H9 (cell line): Measurements from ENCODE around the gene CEP112. TPM values are rescaled to one million over a fixed set of nuclear protein-coding genes. Genes with fewer than 3 reads are reported as not detected.

ENCODE experiments used
- DNase-seq: peaks from one replicate; pipeline ENCODE4 v3.0.0-alpha.2; 2017
- H2AFZ ChIP-seq: one replicate; pipeline ENCODE4 v1.6.1; 2013; ENCODE audit warnings: mild to moderate bottlenecking, low read length, control low read depth, moderate library complexity
- H2AK5ac ChIP-seq: 2 replicates; pipeline ENCODE4 v1.6.1; 2013; ENCODE audit warnings: low read length, control low read depth, mixed read lengths; ENCODE audit not compliant: insufficient read length
- H2BK120ac ChIP-seq: one replicate; pipeline ENCODE4 v1.6.1; 2013; ENCODE audit warnings: low read depth, mild to moderate bottlenecking, low read length, control low read depth, inconsistent platforms; ENCODE audit not compliant: poor library complexity, severe bottlenecking
- H2BK12ac ChIP-seq: 2 replicates; pipeline ENCODE4 v1.6.1; 2013; ENCODE audit warnings: low read length, control low read depth, mixed read lengths, low read depth; ENCODE audit not compliant: insufficient read length
- H2BK15ac ChIP-seq: 2 replicates; pipeline ENCODE4 v1.6.1; 2013; ENCODE audit warnings: low read depth, low read length, control low read depth
- H2BK20ac ChIP-seq: one replicate; pipeline ENCODE4 v1.6.1; 2013; ENCODE audit warnings: low read depth, mild to moderate bottlenecking, low read length, control low read depth, inconsistent platforms; ENCODE audit not compliant: poor library complexity, severe bottlenecking
- H2BK5ac ChIP-seq: 2 replicates; pipeline ENCODE4 v1.6.1; 2013; ENCODE audit warnings: low read length, control low read depth, mixed read lengths; ENCODE audit not compliant: insufficient read length
- H3K14ac ChIP-seq: 2 replicates; pipeline ENCODE4 v1.6.1; 2013; ENCODE audit warnings: low read length, control low read depth; ENCODE audit not compliant: insufficient read depth
- H3K18ac ChIP-seq: 2 replicates; pipeline ENCODE4 v1.6.1; 2013; ENCODE audit warnings: low read depth, mild to moderate bottlenecking, mixed read lengths, low read length, control low read depth; ENCODE audit not compliant: insufficient read length
- H3K23ac ChIP-seq: 2 replicates; pipeline ENCODE4 v1.6.1; 2013; ENCODE audit warnings: low read length, control low read depth, mixed read lengths, low read depth; ENCODE audit not compliant: insufficient read length
- H3K23me2 ChIP-seq: 2 replicates; pipeline ENCODE4 v1.6.1; 2013; ENCODE audit warnings: low read depth, mild to moderate bottlenecking, mixed read lengths, low read length, control low read depth; ENCODE audit not compliant: insufficient read length, poor library complexity, severe bottlenecking
- H3K27ac ChIP-seq: 2 replicates; pipeline ENCODE4 v1.5.1; 2013; ENCODE audit warnings: low read length, control low read depth, mixed read lengths, low read depth; ENCODE audit not compliant: insufficient read length
- H3K27me3 ChIP-seq: 2 replicates; pipeline ENCODE4 v1.6.1; 2013; ENCODE audit warnings: low read length, control low read depth, inconsistent platforms; ENCODE audit not compliant: insufficient read depth
- H3K4ac ChIP-seq: 2 replicates; pipeline ENCODE4 v1.6.1; 2013; ENCODE audit warnings: low read depth, mild to moderate bottlenecking, control low read depth, inconsistent platforms, low read length, moderate library complexity
- H3K4me1 ChIP-seq: 2 replicates; pipeline ENCODE4 v1.6.1; 2013; ENCODE audit warnings: low read length, control low read depth, inconsistent platforms; ENCODE audit not compliant: insufficient read depth
- H3K4me2 ChIP-seq: 2 replicates; pipeline ENCODE4 v1.6.1; 2013; ENCODE audit warnings: low read length, control low read depth, mixed read lengths; ENCODE audit not compliant: insufficient read length, insufficient read depth
- H3K56ac ChIP-seq: 2 replicates; pipeline ENCODE4 v1.6.1; 2013; ENCODE audit warnings: low read depth, mild to moderate bottlenecking, mixed read lengths, low read length, control low read depth; ENCODE audit not compliant: insufficient read length
- H3K79me1 ChIP-seq: 2 replicates; pipeline ENCODE4 v1.6.1; 2013; ENCODE audit warnings: low read depth, mild to moderate bottlenecking, moderate library complexity, low read length, control low read depth, inconsistent platforms; ENCODE audit not compliant: insufficient read depth, poor library complexity, severe bottlenecking
- H3K79me2 ChIP-seq: 2 replicates; pipeline ENCODE4 v1.6.1; 2013; ENCODE audit warnings: low read length, control low read depth, inconsistent platforms; ENCODE audit not compliant: insufficient read depth
- H3K9ac ChIP-seq: 2 replicates; pipeline ENCODE4 v1.6.1; 2013; ENCODE audit warnings: low read length, control low read depth, mixed read lengths; ENCODE audit not compliant: insufficient read length; ENCODE audit errors: extremely low read depth
- H3K9me3 ChIP-seq: one replicate; pipeline ENCODE4 v1.6.1; 2013; ENCODE audit warnings: low read depth, low read length, inconsistent platforms; ENCODE audit not compliant: control insufficient read depth
- H3T11ph ChIP-seq: one replicate; pipeline ENCODE4 v1.6.1; 2013; ENCODE audit warnings: mild to moderate bottlenecking, low read length, control low read depth, inconsistent platforms
- H4K20me1 ChIP-seq: one replicate; pipeline ENCODE4 v1.6.1; 2013; ENCODE audit not compliant: control insufficient read depth, insufficient read length, insufficient read depth
- H4K5ac ChIP-seq: 2 replicates; pipeline ENCODE4 v1.6.1; 2013; ENCODE audit warnings: low read depth, mild to moderate bottlenecking, mixed read lengths, low read length, control low read depth; ENCODE audit not compliant: insufficient read length
- H4K8ac ChIP-seq: replicated peaks from 2 replicates; pipeline ENCODE4 v1.6.1; 2013; ENCODE audit warnings: low read length, control low read depth, mixed read lengths, low read depth; ENCODE audit not compliant: insufficient read length
- H4K91ac ChIP-seq: 2 replicates; pipeline ENCODE4 v1.6.1; 2013; ENCODE audit warnings: low read depth, mild to moderate bottlenecking, moderate library complexity, mixed read lengths, low read length, control low read depth; ENCODE audit not compliant: insufficient read length
- H3K27ac Mint-ChIP-seq, 3 experiments: 2 replicates in 2 of 3; 3 replicates in 1 of 3; pipeline ENCODE4 v1.8.0; 2020 to 2021; ENCODE audit warnings: mixed read lengths in 3 of 3, mild to moderate bottlenecking in 1 of 3, moderate library complexity in 1 of 3
- H3K27me3 Mint-ChIP-seq: 2 replicates; pipeline ENCODE4 v1.8.0; 2021; ENCODE audit warnings: low read depth, mild to moderate bottlenecking, moderate library complexity, mixed read lengths
- H3K36me3 Mint-ChIP-seq, 3 experiments: 2 replicates in 2 of 3; 3 replicates in 1 of 3; pipeline ENCODE4 v1.8.0; 2020 to 2021; ENCODE audit warnings: low read depth in 3 of 3, mixed read lengths in 3 of 3; ENCODE audit not compliant: insufficient read depth in 1 of 3
- H3K4me1 Mint-ChIP-seq, 2 experiments: 2 replicates each; pipeline ENCODE4 v1.8.0; 2020; ENCODE audit warnings: mixed read lengths in 2 of 2
- H3K4me3 Mint-ChIP-seq, 2 experiments: 2 replicates in 1 of 2; 3 replicates in 1 of 2; pipeline ENCODE4 v1.8.0; 2020 to 2021; ENCODE audit warnings: mild to moderate bottlenecking in 2 of 2, mixed read lengths in 2 of 2, moderate library complexity in 1 of 2
- H3K9me3 Mint-ChIP-seq, 2 experiments: 2 replicates in 1 of 2; 3 replicates in 1 of 2; pipeline ENCODE4 v1.8.0; 2020; ENCODE audit warnings: mild to moderate bottlenecking in 2 of 2, mixed read lengths in 2 of 2, moderate library complexity in 1 of 2
- CTCF ChIP-seq: fragments of 200-600 bp; sonication (generic); conservative IDR thresholded peaks from 3 replicates; pipeline ENCODE4 v1.8.0; 2021; ENCODE audit warnings: antibody characterized with exemption, mild to moderate bottlenecking
- WGBS: extraction: QIAGEN DNeasy Blood & Tissue Kit; methylation state at CpG from one replicate; pipeline ENCODE4 v1.1.7; 2013; ENCODE audit warnings: missing lambda C conversion rate, low lambda C conversion rate, mixed read lengths; ENCODE audit not compliant: insufficient read length; ENCODE audit errors: extremely low coverage; 5-methylcytosine and 5-hydroxymethylcytosine counted together
- total RNA-seq: library from RNA; stranded (reverse); gene quantifications from 2 replicates; pipeline ENCODE4 v1.2.1, GENCODE V29; 2021

CEP112 gene
- total RNA-seq, 1 experiment from 2014 or later = 5.4 TPM

DNA sequence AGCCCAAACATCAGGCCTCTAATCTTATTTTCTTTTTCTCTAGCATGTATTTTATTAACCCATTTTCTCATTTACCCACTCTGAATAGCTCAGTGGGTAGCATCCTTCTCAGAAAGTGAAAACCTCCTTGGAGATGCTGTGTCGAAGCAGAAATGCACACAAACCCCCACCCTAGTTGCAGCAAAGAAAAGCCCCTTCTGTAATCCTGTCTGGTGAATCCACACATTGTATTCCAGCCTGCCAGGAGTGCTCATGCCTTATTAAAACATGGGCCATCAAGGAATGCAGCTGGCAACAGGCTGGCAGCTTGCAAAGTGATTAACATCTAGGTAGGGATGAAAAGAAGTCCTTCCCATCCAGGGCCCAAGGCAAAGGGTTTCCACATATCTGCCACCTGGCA is 590.8 kb downstream of the CEP112 start:
- peaks cover 22 to 32% of the 10 kb centered on the region in 2 experiments for H3K4me1 Mint-ChIP-seq
- H3T11ph ChIP-seq = no peak overlapping the region
- no peak overlapping the region for H3K9ac ChIP-seq
- H3K9me3 ChIP-seq = no peaks in the 10 kb centered on the region
- H3K23me2 ChIP-seq = no peaks in the 10 kb centered on the region
- no peaks in the 10 kb centered on the region for H3K27me3 Mint-ChIP-seq
- H2BK5ac ChIP-seq = no peak overlapping the region
- H4K20me1 ChIP-seq = no peaks in the 10 kb centered on the region
- no peak overlapping the region for H3K27ac ChIP-seq
- H3K9me3 Mint-ChIP-seq = no peaks in the 10 kb centered on the region; a peak in 1 of 5 replicates
- H3K18ac ChIP-seq = no peak overlapping the region
- H3K79me1 ChIP-seq = no peaks in the 10 kb centered on the region
- H3K36me3 Mint-ChIP-seq = no peaks in the 10 kb centered on the region; a peak in 1 of 7 replicates
- H2BK20ac ChIP-seq = no peak overlapping the region
- no peak overlapping the region for H2BK15ac ChIP-seq
- no peak overlapping the region for H4K8ac ChIP-seq
- H3K4me2 ChIP-seq = no peak overlapping the region
- no peak overlapping the region for H4K5ac ChIP-seq
- 0 out of 2 replicates have a peak, but pooled peaks cover 3% of the 10 kb centered on the region for H3K4me1 ChIP-seq
- no peak overlapping the region for H3K23ac ChIP-seq
- DNase-seq = no peak
- no peak overlapping the region for H2BK120ac ChIP-seq
- no peak overlapping the region for H2AK5ac ChIP-seq
- no peak overlapping the region for H3K27ac Mint-ChIP-seq
- WGBS = no CpG with 5 or more reads among the region's 1 CpG
- H3K56ac ChIP-seq = no peak overlapping the region
- no peak overlapping the region for H3K4ac ChIP-seq
- H3K4me3 Mint-ChIP-seq = no peak overlapping the region
- no peaks in the 10 kb centered on the region for H3K27me3 ChIP-seq
- no peak overlapping the region for H2AFZ ChIP-seq
- H3K14ac ChIP-seq = no peak overlapping the region
- H4K91ac ChIP-seq = no peak overlapping the region
- no peak for TF ChIP-seq CTCF
- no peaks in the 10 kb centered on the region for H3K79me2 ChIP-seq
- no peak overlapping the region for H2BK12ac ChIP-seq
